HG02885 (cell line): ENCODE results near the gene MICAL3.
A peak's percentile ranks its signal among the peaks of the same experiment; 100 is the strongest.
"Not testable (repeated sequence)": the region's sequence is repeated elsewhere in the genome, so short reads cannot be mapped to it uniquely, and the experiment has no call there.

Experiments
- ATAC-seq: cut with Tn5 transposase; IDR thresholded peaks from one replicate; pipeline ENCODE4 v1.9.1; 2021; ENCODE audit warnings: mild to moderate bottlenecking; ENCODE audit not compliant: unreplicated experiment, poor library complexity

The MICAL3 gene

GRCh38 chr22:18024276-18024939 is at the start of gene MICAL3:
TSS of gene MICAL3 (minus strand) at chr22:18024561. CDS start at chr22:17906812, 117,749 bp downstream.
- ATAC-seq: peak; percentile 79

GRCh38 chr22:18073927-18074326 is 49.6 kb upstream of the MICAL3 start:
- not testable (repeated sequence) for ATAC-seq

- no peak for ATAC-seq
Observed at GRCh38 chr22:18073467-18073866, 49.1 kb upstream of the MICAL3 start.

GRCh38 chr22:18071968-18072310 is 47.6 kb upstream of the MICAL3 start:
- ATAC-seq: no peak

- not testable (repeated sequence) for ATAC-seq
Observed at GRCh38 chr22:18071307-18071967, 47.1 kb upstream of the MICAL3 start.

- no peak for ATAC-seq
Observed at GRCh38 chr22:18070556-18071306, 46.4 kb upstream of the MICAL3 start.

- no peak for ATAC-seq
Observed at GRCh38 chr22:18070041-18070440, 45.7 kb upstream of the MICAL3 start.

- ATAC-seq: no peak
Observed at GRCh38 chr22:18069041-18069440, 44.7 kb upstream of the MICAL3 start.

- ATAC-seq: no peak
Observed at GRCh38 chr22:18068381-18068988, 44.1 kb upstream of the MICAL3 start.

- no peak for ATAC-seq
Observed at GRCh38 chr22:18067548-18068341, 43.4 kb upstream of the MICAL3 start.

GRCh38 chr22:18067121-18067520 is 42.8 kb upstream of the MICAL3 start:
- no peak for ATAC-seq

GRCh38 chr22:18066181-18066859 is 42.0 kb upstream of the MICAL3 start:
- no peak for ATAC-seq

- no peak for ATAC-seq
Observed at GRCh38 chr22:18065256-18065655, 40.9 kb upstream of the MICAL3 start.

- ATAC-seq: no peak
Observed at GRCh38 chr22:18064636-18065035, 40.3 kb upstream of the MICAL3 start.

- not testable (repeated sequence) for ATAC-seq
Observed at GRCh38 chr22:18063715-18064114, 39.4 kb upstream of the MICAL3 start.

GRCh38 chr22:18063306-18063705 is 38.9 kb upstream of the MICAL3 start:
- no peak for ATAC-seq

- no peak for ATAC-seq
Observed at GRCh38 chr22:18062421-18062820, 38.1 kb upstream of the MICAL3 start.

GRCh38 chr22:18060646-18061620 is 36.6 kb upstream of the MICAL3 start:
- ATAC-seq: no peak
